OCI-LY1 (cell line): ENCODE results near the gene TRIM77.
"Not testable (repeated sequence)": the region's sequence is repeated elsewhere in the genome, so short reads cannot be mapped to it uniquely, and the experiment has no call there.

Source experiments
- EZH2 ChIP-seq: fragments of 200-600 bp; sonication (generic), shearing (Covaris generic); IDR thresholded peaks from 2 replicates; pipeline ENCODE4 v1.8.0; 2017; ENCODE audit warnings: borderline replicate concordance, mixed run types, mild to moderate bottlenecking, antibody characterized with exemption, low read length, moderate library complexity, mixed read lengths
- TF ChIP-seq, protein P1 (sequence below): fragments of 200-600 bp; sonication (generic), shearing (Covaris generic); IDR thresholded peaks from 2 replicates; pipeline ENCODE4 v1.5.1; 2017; ENCODE audit warnings: mild to moderate bottlenecking, antibody characterized with exemption, low read length, moderate library complexity, mixed read lengths

DNA sequence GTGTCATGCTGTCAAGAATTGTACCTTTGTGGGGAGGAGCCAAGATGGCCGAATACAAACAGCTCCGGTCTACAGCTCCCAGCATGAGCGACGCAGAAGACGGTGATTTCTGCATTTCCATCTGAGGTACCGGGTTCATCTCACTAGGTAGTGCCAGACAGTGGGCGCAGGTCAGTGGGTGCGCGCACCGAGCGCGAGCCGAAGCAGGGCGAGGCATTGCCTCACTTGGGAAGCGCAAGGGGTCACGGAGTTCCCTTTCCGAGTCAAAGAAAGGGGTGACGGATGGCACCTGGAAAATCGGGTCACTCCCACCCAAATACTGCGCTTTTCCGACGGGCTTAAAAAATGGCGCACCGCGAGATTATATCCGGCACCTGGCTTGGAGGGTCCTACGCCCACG lies 34.1 kb downstream of the TRIM77 start:
- TF ChIP-seq, protein P1, sequence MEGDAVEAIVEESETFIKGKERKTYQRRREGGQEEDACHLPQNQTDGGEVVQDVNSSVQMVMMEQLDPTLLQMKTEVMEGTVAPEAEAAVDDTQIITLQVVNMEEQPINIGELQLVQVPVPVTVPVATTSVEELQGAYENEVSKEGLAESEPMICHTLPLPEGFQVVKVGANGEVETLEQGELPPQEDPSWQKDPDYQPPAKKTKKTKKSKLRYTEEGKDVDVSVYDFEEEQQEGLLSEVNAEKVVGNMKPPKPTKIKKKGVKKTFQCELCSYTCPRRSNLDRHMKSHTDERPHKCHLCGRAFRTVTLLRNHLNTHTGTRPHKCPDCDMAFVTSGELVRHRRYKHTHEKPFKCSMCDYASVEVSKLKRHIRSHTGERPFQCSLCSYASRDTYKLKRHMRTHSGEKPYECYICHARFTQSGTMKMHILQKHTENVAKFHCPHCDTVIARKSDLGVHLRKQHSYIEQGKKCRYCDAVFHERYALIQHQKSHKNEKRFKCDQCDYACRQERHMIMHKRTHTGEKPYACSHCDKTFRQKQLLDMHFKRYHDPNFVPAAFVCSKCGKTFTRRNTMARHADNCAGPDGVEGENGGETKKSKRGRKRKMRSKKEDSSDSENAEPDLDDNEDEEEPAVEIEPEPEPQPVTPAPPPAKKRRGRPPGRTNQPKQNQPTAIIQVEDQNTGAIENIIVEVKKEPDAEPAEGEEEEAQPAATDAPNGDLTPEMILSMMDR, result not testable (repeated sequence)
- TF ChIP-seq EZH2, result not testable (repeated sequence)
